Right kidney (tissue), 9 donors: ENCODE results near the gene CYP4F22.
"Not testable (repeated sequence)": the region's sequence is repeated elsewhere in the genome, so short reads cannot be mapped to it uniquely, and the experiment has no call there.

Experiments
- DNase-seq: peaks from one replicate; pipeline ENCODE4 v3.0.0-alpha.2; 2016
- long read RNA-seq, 8 donors: transcript quantifications; one replicate each; lab custom pipeline, GENCODE V29; 2026

The CYP4F22 gene
- long read RNA-seq, donor 1: 0 reads
- long read RNA-seq, donor 2: 0 reads
- long read RNA-seq, donor 3: 0 reads
- long read RNA-seq, donor 4: 0 reads
- long read RNA-seq, donor 5: 0 reads
- long read RNA-seq, donor 6: 0 reads
- long read RNA-seq, donor 7: 0 reads
- long read RNA-seq, donor 8: 0 reads

- peak; percentile 9 for DNase-seq
These were observed at the start of gene CYP4F22 for GRCh38 chr19:15508035-15508710. TSS of gene CYP4F22 (plus strand) at chr19:15508525. CDS start at chr19:15525337, 16,812 bp downstream.

- no peak for DNase-seq
These were observed 46.6 kb upstream of the CYP4F22 start for GRCh38 chr19:15461694-15462093.

GRCh38 chr19:15463861-15464371, 44.4 kb upstream of the CYP4F22 start:
- DNase-seq: no peak

- no peak for DNase-seq
These were observed 43.6 kb upstream of the CYP4F22 start, which contains the start of gene RASAL3 for GRCh38 chr19:15464394-15465385. TSS of gene RASAL3 (minus strand) at chr19:15464544. CDS start at chr19:15464358, 186 bp downstream.

- DNase-seq: no peak
These were observed 41.2 kb upstream of the CYP4F22 start for GRCh38 chr19:15466851-15467733.

GRCh38 chr19:15467734-15468214, 40.6 kb upstream of the CYP4F22 start:
- no peak for DNase-seq

GRCh38 chr19:15468675-15469512, 39.4 kb upstream of the CYP4F22 start:
- DNase-seq: no peak

GRCh38 chr19:15469513-15470297, 38.6 kb upstream of the CYP4F22 start:
- DNase-seq: peak; percentile 19

- no peak for DNase-seq
These were observed 36.7 kb upstream of the CYP4F22 start for GRCh38 chr19:15471639-15472101.

- not testable (repeated sequence) for DNase-seq
These were observed 34.5 kb upstream of the CYP4F22 start for GRCh38 chr19:15473821-15474220.

- DNase-seq: no peak
These were observed 33.2 kb upstream of the CYP4F22 start for GRCh38 chr19:15475169-15475568.

- no peak for DNase-seq
These were observed 32.7 kb upstream of the CYP4F22 start for GRCh38 chr19:15475611-15476010.

GRCh38 chr19:15476325-15476724, 32.0 kb upstream of the CYP4F22 start:
- no peak for DNase-seq

- DNase-seq: peak; percentile 4
These were observed 28.7 kb upstream of the CYP4F22 start, which contains the start of gene PGLYRP2 for GRCh38 chr19:15479391-15480345. TSS of gene PGLYRP2 (minus strand) at chr19:15479501. CDS start at chr19:15479371, 130 bp downstream.

- not testable (repeated sequence) for DNase-seq
These were observed 27.3 kb upstream of the CYP4F22 start for GRCh38 chr19:15480996-15481395.

- not testable (repeated sequence) for DNase-seq
These were observed 22.6 kb upstream of the CYP4F22 start for GRCh38 chr19:15485768-15486167.

- no peak for DNase-seq
These were observed 21.3 kb upstream of the CYP4F22 start for GRCh38 chr19:15487038-15487437.
